Neural cell (in vitro differentiated cells): Measurements from ENCODE around the gene LEP.

Source experiments
- EP300 ChIP-seq: fragments of 450-650 bp; conservative IDR thresholded peaks from 2 replicates; pipeline ENCODE4 v1.6.1; 2014; ENCODE audit warnings: antibody characterized with exemption, mild to moderate bottlenecking, moderate library complexity; ENCODE audit not compliant: poor library complexity, severe bottlenecking
- EZH2 ChIP-seq: fragments of 200-600, 300-800 bp; shearing (Covaris generic), sonication (generic); IDR thresholded peaks from 2 replicates; pipeline ENCODE4 v1.6.1; 2014; ENCODE audit warnings: antibody characterized with exemption, low read length, borderline replicate concordance, mild to moderate bottlenecking; ENCODE audit not compliant: insufficient read depth, poor library complexity, severe bottlenecking
- POLR2AphosphoS5 ChIP-seq: IDR thresholded peaks from 2 replicates; pipeline ENCODE4 v1.6.1; 2012
- RAD21 ChIP-seq: fragments of 450-650 bp; conservative IDR thresholded peaks from 2 replicates; pipeline ENCODE4 v1.6.1; 2014; ENCODE audit warnings: antibody characterized with exemption, mild to moderate bottlenecking, moderate library complexity
- SMC3 ChIP-seq: fragments of 450-650 bp; conservative IDR thresholded peaks from 2 replicates; pipeline ENCODE4 v1.6.1; 2014; ENCODE audit warnings: antibody characterized with exemption, mild to moderate bottlenecking, moderate library complexity; ENCODE audit not compliant: poor library complexity
- TAF1 ChIP-seq: IDR thresholded peaks from 2 replicates; pipeline ENCODE4 v1.6.1; 2012; ENCODE audit warnings: low read depth
- TF ChIP-seq, protein P1 (sequence below): fragments of 450-650 bp; IDR thresholded peaks from 2 replicates; pipeline ENCODE4 v1.5.1; 2014; ENCODE audit warnings: antibody characterized with exemption, mild to moderate bottlenecking, moderate library complexity; ENCODE audit not compliant: poor library complexity, severe bottlenecking
- TF ChIP-seq, protein P2 (sequence below): IDR thresholded peaks from 2 replicates; pipeline ENCODE4 v1.6.1; 2012; ENCODE audit warnings: borderline replicate concordance

DNA sequence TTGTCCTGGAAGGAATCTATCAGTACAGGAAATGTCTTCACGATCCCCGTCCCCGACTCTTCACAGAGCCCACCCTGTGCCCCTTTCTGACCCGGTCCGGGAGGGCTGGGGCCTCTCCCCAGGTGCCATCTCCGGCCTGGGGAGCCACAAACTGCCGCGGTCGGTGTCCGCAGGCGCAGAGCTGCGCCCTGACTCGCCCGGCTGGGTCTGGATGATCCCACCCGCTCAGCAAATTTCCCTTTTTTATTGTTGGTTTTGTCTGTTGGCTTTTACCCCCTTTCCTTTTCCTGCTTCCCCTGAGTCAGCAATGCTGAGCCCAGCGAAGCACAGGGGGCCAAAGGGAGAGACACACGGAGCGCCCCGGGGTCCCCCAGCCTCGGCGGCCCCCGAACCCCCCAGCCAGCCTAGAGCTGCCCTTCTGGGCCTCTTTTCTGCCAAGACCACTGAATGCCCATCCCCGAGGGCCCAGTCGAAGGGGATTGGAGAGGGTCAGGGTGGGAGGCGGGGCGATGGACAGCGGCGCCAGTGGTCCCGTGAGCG lies 30.9 kb downstream of the LEP start:
- TF ChIP-seq, protein P1, sequence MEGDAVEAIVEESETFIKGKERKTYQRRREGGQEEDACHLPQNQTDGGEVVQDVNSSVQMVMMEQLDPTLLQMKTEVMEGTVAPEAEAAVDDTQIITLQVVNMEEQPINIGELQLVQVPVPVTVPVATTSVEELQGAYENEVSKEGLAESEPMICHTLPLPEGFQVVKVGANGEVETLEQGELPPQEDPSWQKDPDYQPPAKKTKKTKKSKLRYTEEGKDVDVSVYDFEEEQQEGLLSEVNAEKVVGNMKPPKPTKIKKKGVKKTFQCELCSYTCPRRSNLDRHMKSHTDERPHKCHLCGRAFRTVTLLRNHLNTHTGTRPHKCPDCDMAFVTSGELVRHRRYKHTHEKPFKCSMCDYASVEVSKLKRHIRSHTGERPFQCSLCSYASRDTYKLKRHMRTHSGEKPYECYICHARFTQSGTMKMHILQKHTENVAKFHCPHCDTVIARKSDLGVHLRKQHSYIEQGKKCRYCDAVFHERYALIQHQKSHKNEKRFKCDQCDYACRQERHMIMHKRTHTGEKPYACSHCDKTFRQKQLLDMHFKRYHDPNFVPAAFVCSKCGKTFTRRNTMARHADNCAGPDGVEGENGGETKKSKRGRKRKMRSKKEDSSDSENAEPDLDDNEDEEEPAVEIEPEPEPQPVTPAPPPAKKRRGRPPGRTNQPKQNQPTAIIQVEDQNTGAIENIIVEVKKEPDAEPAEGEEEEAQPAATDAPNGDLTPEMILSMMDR, result no peak
- TF ChIP-seq, protein P2, sequence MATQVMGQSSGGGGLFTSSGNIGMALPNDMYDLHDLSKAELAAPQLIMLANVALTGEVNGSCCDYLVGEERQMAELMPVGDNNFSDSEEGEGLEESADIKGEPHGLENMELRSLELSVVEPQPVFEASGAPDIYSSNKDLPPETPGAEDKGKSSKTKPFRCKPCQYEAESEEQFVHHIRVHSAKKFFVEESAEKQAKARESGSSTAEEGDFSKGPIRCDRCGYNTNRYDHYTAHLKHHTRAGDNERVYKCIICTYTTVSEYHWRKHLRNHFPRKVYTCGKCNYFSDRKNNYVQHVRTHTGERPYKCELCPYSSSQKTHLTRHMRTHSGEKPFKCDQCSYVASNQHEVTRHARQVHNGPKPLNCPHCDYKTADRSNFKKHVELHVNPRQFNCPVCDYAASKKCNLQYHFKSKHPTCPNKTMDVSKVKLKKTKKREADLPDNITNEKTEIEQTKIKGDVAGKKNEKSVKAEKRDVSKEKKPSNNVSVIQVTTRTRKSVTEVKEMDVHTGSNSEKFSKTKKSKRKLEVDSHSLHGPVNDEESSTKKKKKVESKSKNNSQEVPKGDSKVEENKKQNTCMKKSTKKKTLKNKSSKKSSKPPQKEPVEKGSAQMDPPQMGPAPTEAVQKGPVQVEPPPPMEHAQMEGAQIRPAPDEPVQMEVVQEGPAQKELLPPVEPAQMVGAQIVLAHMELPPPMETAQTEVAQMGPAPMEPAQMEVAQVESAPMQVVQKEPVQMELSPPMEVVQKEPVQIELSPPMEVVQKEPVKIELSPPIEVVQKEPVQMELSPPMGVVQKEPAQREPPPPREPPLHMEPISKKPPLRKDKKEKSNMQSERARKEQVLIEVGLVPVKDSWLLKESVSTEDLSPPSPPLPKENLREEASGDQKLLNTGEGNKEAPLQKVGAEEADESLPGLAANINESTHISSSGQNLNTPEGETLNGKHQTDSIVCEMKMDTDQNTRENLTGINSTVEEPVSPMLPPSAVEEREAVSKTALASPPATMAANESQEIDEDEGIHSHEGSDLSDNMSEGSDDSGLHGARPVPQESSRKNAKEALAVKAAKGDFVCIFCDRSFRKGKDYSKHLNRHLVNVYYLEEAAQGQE, result no peak
- TF ChIP-seq SMC3, result no peak
- no peak for TF ChIP-seq EZH2
- no peak for TF ChIP-seq TAF1
- no peak for TF ChIP-seq EP300
- TF ChIP-seq RAD21, result no peak
- TF ChIP-seq POLR2AphosphoS5, result no peak
